WTC11 (cell line): ENCODE measurements around the gene KANK4.

Experiments used
- CREM ChIP-seq: sonication (generic); formaldehyde crosslinking; IDR thresholded peaks from 2 replicates; pipeline ENCODE4 v1.8.1; 2022; ENCODE audit warnings: mild to moderate bottlenecking, missing genetic modification reagents, moderate library complexity
- CTCF ChIP-seq: fragments of 200-600 bp; IDR thresholded peaks from 2 replicates; pipeline ENCODE4 v1.8.0; 2022; ENCODE audit warnings: antibody characterized with exemption
- E2F4 ChIP-seq: sonication (generic); formaldehyde crosslinking; IDR thresholded peaks from 2 replicates; pipeline ENCODE4 v1.8.1; 2022; ENCODE audit warnings: low read depth, mild to moderate bottlenecking, moderate library complexity, missing genetic modification reagents, borderline replicate concordance
- HMGA2 ChIP-seq: fragments of 250-450 bp; sonication (Bioruptor Pico); IDR thresholded peaks from 2 replicates; pipeline ENCODE4 v1.4.0; 2021; ENCODE audit warnings: mild to moderate bottlenecking, moderate library complexity
- NFYB ChIP-seq: sonication (generic); formaldehyde crosslinking; conservative IDR thresholded peaks from 2 replicates; pipeline ENCODE4 v1.8.0; 2022; ENCODE audit warnings: low read depth, missing genetic modification reagents
- NR2C2 ChIP-seq: sonication (generic); formaldehyde crosslinking; IDR thresholded peaks from 2 replicates; pipeline ENCODE4 v1.8.0; 2022; ENCODE audit warnings: mild to moderate bottlenecking, missing genetic modification reagents
- STAT6 ChIP-seq: sonication (generic); formaldehyde crosslinking; conservative IDR thresholded peaks from 2 replicates; pipeline ENCODE4 v1.8.1; 2023; ENCODE audit warnings: mild to moderate bottlenecking, low read depth, missing genetic modification reagents, moderate library complexity
- TF ChIP-seq, protein P1 (sequence below): sonication (generic); formaldehyde crosslinking; IDR thresholded peaks from 2 replicates; pipeline ENCODE4 v1.8.1; 2023; ENCODE audit warnings: mild to moderate bottlenecking, missing genetic modification reagents, borderline replicate concordance
- TF ChIP-seq, protein P2 (sequence below): sonication (generic); formaldehyde crosslinking; IDR thresholded peaks from 2 replicates; pipeline ENCODE4 v1.8.0; 2023; ENCODE audit warnings: missing genetic modification reagents, mild to moderate bottlenecking, borderline replicate concordance
- TF ChIP-seq, protein P3 (sequence below): sonication (generic); formaldehyde crosslinking; IDR thresholded peaks from 2 replicates; pipeline ENCODE4 v1.8.0; 2022; ENCODE audit warnings: mild to moderate bottlenecking, missing genetic modification reagents
- TF ChIP-seq, protein P4 (sequence below): sonication (generic); formaldehyde crosslinking; IDR thresholded peaks from 2 replicates; pipeline ENCODE4 v1.8.1; 2022; ENCODE audit warnings: mild to moderate bottlenecking, missing genetic modification reagents, moderate library complexity, borderline replicate concordance
- TF ChIP-seq, protein P5 (sequence below): fragments of 250-450 bp; sonication (Bioruptor Pico); IDR thresholded peaks from 2 replicates; pipeline ENCODE4 v1.9.0; 2021; ENCODE audit warnings: moderate library complexity, mild to moderate bottlenecking, inconsistent platforms, borderline replicate concordance

GRCh38 chr1:62336995-62337705 is 17.9 kb upstream of the KANK4 start:
- TF ChIP-seq CTCF (no peak), E2F4 (no peak), STAT6 (CRISPR knock-in tag) (no peak), HMGA2 (CRISPR knock-in tag) (no peak), NFYB (no peak), CREM (CRISPR knock-in tag) (no peak), NR2C2 (CRISPR knock-in tag) (no peak)
- TF ChIP-seq, protein P1, sequence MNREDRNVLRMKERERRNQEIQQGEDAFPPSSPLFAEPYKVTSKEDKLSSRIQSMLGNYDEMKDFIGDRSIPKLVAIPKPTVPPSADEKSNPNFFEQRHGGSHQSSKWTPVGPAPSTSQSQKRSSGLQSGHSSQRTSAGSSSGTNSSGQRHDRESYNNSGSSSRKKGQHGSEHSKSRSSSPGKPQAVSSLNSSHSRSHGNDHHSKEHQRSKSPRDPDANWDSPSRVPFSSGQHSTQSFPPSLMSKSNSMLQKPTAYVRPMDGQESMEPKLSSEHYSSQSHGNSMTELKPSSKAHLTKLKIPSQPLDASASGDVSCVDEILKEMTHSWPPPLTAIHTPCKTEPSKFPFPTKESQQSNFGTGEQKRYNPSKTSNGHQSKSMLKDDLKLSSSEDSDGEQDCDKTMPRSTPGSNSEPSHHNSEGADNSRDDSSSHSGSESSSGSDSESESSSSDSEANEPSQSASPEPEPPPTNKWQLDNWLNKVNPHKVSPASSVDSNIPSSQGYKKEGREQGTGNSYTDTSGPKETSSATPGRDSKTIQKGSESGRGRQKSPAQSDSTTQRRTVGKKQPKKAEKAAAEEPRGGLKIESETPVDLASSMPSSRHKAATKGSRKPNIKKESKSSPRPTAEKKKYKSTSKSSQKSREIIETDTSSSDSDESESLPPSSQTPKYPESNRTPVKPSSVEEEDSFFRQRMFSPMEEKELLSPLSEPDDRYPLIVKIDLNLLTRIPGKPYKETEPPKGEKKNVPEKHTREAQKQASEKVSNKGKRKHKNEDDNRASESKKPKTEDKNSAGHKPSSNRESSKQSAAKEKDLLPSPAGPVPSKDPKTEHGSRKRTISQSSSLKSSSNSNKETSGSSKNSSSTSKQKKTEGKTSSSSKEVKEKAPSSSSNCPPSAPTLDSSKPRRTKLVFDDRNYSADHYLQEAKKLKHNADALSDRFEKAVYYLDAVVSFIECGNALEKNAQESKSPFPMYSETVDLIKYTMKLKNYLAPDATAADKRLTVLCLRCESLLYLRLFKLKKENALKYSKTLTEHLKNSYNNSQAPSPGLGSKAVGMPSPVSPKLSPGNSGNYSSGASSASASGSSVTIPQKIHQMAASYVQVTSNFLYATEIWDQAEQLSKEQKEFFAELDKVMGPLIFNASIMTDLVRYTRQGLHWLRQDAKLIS (CRISPR knock-in tag): no peak
- TF ChIP-seq, protein P2, sequence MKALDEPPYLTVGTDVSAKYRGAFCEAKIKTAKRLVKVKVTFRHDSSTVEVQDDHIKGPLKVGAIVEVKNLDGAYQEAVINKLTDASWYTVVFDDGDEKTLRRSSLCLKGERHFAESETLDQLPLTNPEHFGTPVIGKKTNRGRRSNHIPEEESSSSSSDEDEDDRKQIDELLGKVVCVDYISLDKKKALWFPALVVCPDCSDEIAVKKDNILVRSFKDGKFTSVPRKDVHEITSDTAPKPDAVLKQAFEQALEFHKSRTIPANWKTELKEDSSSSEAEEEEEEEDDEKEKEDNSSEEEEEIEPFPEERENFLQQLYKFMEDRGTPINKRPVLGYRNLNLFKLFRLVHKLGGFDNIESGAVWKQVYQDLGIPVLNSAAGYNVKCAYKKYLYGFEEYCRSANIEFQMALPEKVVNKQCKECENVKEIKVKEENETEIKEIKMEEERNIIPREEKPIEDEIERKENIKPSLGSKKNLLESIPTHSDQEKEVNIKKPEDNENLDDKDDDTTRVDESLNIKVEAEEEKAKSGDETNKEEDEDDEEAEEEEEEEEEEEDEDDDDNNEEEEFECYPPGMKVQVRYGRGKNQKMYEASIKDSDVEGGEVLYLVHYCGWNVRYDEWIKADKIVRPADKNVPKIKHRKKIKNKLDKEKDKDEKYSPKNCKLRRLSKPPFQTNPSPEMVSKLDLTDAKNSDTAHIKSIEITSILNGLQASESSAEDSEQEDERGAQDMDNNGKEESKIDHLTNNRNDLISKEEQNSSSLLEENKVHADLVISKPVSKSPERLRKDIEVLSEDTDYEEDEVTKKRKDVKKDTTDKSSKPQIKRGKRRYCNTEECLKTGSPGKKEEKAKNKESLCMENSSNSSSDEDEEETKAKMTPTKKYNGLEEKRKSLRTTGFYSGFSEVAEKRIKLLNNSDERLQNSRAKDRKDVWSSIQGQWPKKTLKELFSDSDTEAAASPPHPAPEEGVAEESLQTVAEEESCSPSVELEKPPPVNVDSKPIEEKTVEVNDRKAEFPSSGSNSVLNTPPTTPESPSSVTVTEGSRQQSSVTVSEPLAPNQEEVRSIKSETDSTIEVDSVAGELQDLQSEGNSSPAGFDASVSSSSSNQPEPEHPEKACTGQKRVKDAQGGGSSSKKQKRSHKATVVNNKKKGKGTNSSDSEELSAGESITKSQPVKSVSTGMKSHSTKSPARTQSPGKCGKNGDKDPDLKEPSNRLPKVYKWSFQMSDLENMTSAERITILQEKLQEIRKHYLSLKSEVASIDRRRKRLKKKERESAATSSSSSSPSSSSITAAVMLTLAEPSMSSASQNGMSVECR: no peak
- TF ChIP-seq, protein P3, sequence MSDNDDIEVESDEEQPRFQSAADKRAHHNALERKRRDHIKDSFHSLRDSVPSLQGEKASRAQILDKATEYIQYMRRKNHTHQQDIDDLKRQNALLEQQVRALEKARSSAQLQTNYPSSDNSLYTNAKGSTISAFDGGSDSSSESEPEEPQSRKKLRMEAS (CRISPR knock-in tag): no peak
- TF ChIP-seq, protein P4, sequence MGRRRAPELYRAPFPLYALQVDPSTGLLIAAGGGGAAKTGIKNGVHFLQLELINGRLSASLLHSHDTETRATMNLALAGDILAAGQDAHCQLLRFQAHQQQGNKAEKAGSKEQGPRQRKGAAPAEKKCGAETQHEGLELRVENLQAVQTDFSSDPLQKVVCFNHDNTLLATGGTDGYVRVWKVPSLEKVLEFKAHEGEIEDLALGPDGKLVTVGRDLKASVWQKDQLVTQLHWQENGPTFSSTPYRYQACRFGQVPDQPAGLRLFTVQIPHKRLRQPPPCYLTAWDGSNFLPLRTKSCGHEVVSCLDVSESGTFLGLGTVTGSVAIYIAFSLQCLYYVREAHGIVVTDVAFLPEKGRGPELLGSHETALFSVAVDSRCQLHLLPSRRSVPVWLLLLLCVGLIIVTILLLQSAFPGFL: no peak
- TF ChIP-seq, protein P5, sequence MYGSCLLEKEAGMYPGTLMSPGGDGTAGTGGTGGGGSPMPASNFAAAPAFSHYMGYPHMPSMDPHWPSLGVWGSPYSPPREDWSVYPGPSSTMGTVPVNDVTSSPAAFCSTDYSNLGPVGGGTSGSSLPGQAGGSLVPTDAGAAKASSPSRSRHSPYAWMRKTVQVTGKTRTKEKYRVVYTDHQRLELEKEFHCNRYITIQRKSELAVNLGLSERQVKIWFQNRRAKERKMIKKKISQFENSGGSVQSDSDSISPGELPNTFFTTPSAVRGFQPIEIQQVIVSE (CRISPR knock-in tag): no peak
